Naive thymus-derived CD4-positive, alpha-beta T cell (primary cell): Measurements from ENCODE around the gene NHS. TPM values are rescaled to one million over a fixed set of nuclear protein-coding genes. Genes with fewer than 3 reads are reported as not detected.

ENCODE experiments used
- ATAC-seq: fragments of 150-1000 bp; cut with Tn5 transposase; 2 replicates; pipeline ENCODE4 v1.10.0; 2021; ENCODE audit warnings: mild to moderate bottlenecking, moderate library complexity
- CTCF ChIA-PET: fragments of 350-600 bp; sonication (Branson Sonifier 250); formaldehyde crosslinking; loops from one replicate; lab custom pipeline; 2021; ENCODE audit warnings: antibody characterized with exemption; lab: Charles Lee
- POLR2A ChIA-PET: fragments of 350-600 bp; sonication (Branson Sonifier 250); formaldehyde crosslinking; loops from one replicate; lab custom pipeline; 2021; ENCODE audit warnings: antibody characterized with exemption, inconsistent platforms; lab: Charles Lee
- DNase-seq, 9 donors: peaks; one replicate each; pipeline versions ENCODE4 v3.0.0 to v3.0.0-alpha.2; 2020 to 2022; ENCODE audit warnings: mixed read lengths in 1 of 9
- H3K27ac ChIP-seq: one replicate; pipeline ENCODE4 v1.7.0; 2013; ENCODE audit warnings: mild to moderate bottlenecking, low read depth, low read length, moderate library complexity
- H3K27me3 ChIP-seq, 2 donors: one replicate each; pipeline ENCODE4 v1.7.0; 2013; ENCODE audit warnings: low read length in 2 of 2, mild to moderate bottlenecking in 2 of 2, moderate library complexity in 2 of 2; ENCODE audit not compliant: control insufficient read depth in 2 of 2, insufficient read depth in 2 of 2
- H3K36me3 ChIP-seq, 3 experiments: 1 replicate in 2 of 3; 2 replicates in 1 of 3; pipeline ENCODE4 v1.7.0; 2013; ENCODE audit warnings: low read length in 3 of 3, mild to moderate bottlenecking in 3 of 3, moderate library complexity in 1 of 3; ENCODE audit not compliant: insufficient read depth in 3 of 3, control insufficient read depth in 2 of 3
- H3K4me1 ChIP-seq, 2 donors: one replicate each; pipeline ENCODE4 v1.7.0; 2013; ENCODE audit warnings: low read length in 2 of 2, mild to moderate bottlenecking in 2 of 2, moderate library complexity in 1 of 2; ENCODE audit not compliant: control insufficient read depth in 2 of 2, insufficient read depth in 2 of 2
- H3K4me3 ChIP-seq: 2 replicates; pipeline ENCODE4 v1.7.0; 2013; ENCODE audit warnings: mild to moderate bottlenecking, low read length
- H3K9me3 ChIP-seq, 3 experiments: 1 replicate in 2 of 3; 2 replicates in 1 of 3; pipeline ENCODE4 v1.7.0; 2013; ENCODE audit warnings: low read length in 3 of 3; ENCODE audit not compliant: control insufficient read depth in 2 of 3
- H3K27ac Mint-ChIP-seq, 9 donors: one replicate each; pipeline ENCODE4 v1.8.0; 2020 to 2022; ENCODE audit warnings: mixed read lengths in 9 of 9, mild to moderate bottlenecking in 8 of 9, moderate library complexity in 5 of 9, inconsistent platforms in 2 of 9
- H3K27me3 Mint-ChIP-seq, 5 donors: one replicate each; pipeline ENCODE4 v1.8.0; 2021 to 2022; ENCODE audit warnings: mixed read lengths in 5 of 5, mild to moderate bottlenecking in 1 of 5
- H3K36me3 Mint-ChIP-seq, 5 donors: one replicate each; pipeline ENCODE4 v1.8.0; 2020 to 2022; ENCODE audit warnings: mixed read lengths in 5 of 5, mild to moderate bottlenecking in 3 of 5, inconsistent platforms in 1 of 5
- H3K4me1 Mint-ChIP-seq, 7 donors: one replicate each; pipeline ENCODE4 v1.8.0; 2020 to 2022; ENCODE audit warnings: mixed read lengths in 7 of 7, mild to moderate bottlenecking in 3 of 7, inconsistent platforms in 1 of 7
- H3K4me3 Mint-ChIP-seq, 10 donors: one replicate each; pipeline ENCODE4 v1.8.0; 2020 to 2022; ENCODE audit warnings: mild to moderate bottlenecking in 10 of 10, mixed read lengths in 10 of 10, moderate library complexity in 6 of 10, inconsistent platforms in 2 of 10
- H3K9me3 Mint-ChIP-seq, 11 donors: one replicate each; pipeline ENCODE4 v1.8.0; 2020 to 2022; ENCODE audit warnings: mixed read lengths in 11 of 11, mild to moderate bottlenecking in 4 of 11, inconsistent platforms in 1 of 11, moderate library complexity in 1 of 11
- intact Hi-C, 2 donors: fragments of 100-400 bp; cut with micrococcal nuclease; formaldehyde crosslinking; loops; one replicate each; pipeline ENCODE4 v1.15.1; 2023
- polyA plus RNA-seq, 2 donors: library from polyadenylated mRNA; unstranded; fragments of 300-500 nt; fragmentation: Illumina TruSeq; gene quantifications; one replicate each; pipeline ENCODE4 v1.2.3, GENCODE V29; 2021
- total RNA-seq, 6 experiments: library from RNA in 5 of 6; stranded (reverse) in 5 of 6; gene quantifications; 1 replicate in 5 of 6; 2 replicates in 1 of 6; pipeline ENCODE4 v1.2.3 and lab custom pipeline; 2021 to 2026

Gene NHS
- total and polyA plus RNA-seq, 7 experiments from 2014 or later = 0.02 to 2.6 (median 0.32) TPM; not detected in 1

DNA sequence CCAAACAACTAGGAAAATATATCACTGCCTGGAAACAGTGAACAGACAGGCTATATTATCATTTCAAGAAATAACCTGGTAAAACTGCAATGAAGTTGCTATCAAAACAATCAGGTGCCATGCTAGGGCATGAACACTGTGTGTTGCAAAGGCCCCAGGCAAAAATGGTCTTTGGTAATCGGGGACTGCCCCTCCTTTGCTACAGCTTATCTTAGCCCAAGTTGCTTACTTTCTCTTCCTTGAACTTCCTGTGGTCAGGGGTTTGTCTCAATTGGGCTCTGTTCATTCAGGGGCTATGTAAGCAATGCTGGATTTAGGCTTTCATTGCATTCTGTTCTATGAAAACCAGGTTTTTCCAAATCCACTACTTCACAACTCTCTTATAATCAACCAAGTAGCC lies 392.7 kb downstream of the NHS start:
- Histone ChIP-seq H3K36me3 (no peaks in the 10 kb centered on the region), H3K27ac (no peak overlapping the region), H3K4me1 (peaks cover 0 to 64% of the 10 kb centered on the region in 2 donors), H3K9me3 (no peaks in the 10 kb centered on the region), H3K27me3 (no peaks in the 10 kb centered on the region), H3K4me3 (no peak overlapping the region)
- Mint-ChIP-seq H3K27me3 (no peaks in the 10 kb centered on the region), H3K9me3 (no peaks in the 10 kb centered on the region), H3K4me1 (no peaks in the 10 kb centered on the region), H3K36me3 (no peaks in the 10 kb centered on the region), H3K27ac (no peak overlapping the region), H3K4me3 (no peak overlapping the region)
- CTCF ChIA-PET = no interaction called here
- ATAC-seq (no peak), DNase-seq (no peak)
- intact Hi-C loops = no loop called here
- POLR2A ChIA-PET = no interaction called here

DNA sequence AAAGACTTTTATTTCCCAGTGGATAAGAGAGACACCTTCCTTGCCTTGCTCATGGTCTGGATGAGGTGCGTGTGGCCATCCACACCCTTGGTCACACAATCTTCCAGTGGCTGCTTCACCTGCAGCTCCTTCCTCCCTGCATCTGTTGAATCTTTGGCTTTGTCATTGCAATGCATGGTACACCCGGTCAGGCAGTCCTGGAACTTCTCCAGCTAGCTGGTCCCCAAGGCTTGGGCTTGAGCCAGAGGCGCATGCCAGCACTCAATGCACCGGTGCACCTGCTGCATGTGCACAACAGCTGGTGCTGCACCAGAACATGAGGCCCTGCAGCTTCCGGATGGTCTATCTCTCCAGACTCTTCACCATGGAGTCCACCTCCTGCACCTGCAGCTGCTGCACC lies 394.0 kb downstream of the NHS start:
- Mint-ChIP-seq H3K27me3 (no peaks in the 10 kb centered on the region), H3K36me3 (no peaks in the 10 kb centered on the region), H3K9me3 (no peaks in the 10 kb centered on the region), H3K4me1 (no peaks in the 10 kb centered on the region), H3K4me3 (no peak overlapping the region), H3K27ac (no peak overlapping the region)
- CTCF ChIA-PET = interaction anchor here (0.6 kb wide), 1 partner anchor 9 kb away, joined by 4 read pairs; no protein-coding TSS in a partner anchor
- Histone ChIP-seq H3K36me3 (no peaks in the 10 kb centered on the region), H3K27me3 (no peaks in the 10 kb centered on the region), H3K9me3 (no peaks in the 10 kb centered on the region), H3K27ac (no peak overlapping the region), H3K4me3 (no peak overlapping the region), H3K4me1 (peaks cover 0 to 77% of the 10 kb centered on the region in 2 donors)
- POLR2A ChIA-PET = no interaction called here
- no peak for DNase-seq
- no peak for ATAC-seq
- intact Hi-C loops = no loop called here

DNA sequence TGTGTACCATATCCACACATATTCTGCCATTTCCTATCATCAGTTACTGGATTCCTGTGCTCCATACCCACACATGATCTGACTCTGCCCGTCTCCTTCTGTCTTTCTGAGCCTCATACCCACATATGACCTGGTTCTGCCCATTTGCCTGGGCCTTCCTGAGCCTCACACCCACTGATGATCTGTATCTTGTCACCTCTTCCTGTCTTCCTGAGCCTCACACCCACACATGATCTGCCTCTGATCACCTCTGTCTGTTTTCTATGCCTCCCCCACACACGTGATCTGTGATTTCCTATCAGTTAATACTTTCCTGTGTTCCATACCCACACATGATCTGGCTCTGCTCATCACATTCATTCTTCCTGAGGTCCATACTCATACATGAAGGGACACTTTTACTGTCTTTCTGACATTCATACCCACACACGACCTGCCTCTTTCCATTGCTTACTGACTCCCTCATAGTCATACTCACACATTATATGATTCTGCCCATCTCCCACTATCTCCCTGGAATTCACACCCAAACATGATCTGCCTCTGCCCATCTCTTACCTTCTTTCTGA lies 394.8 kb downstream of the NHS start:
- no peaks in the 10 kb centered on the region for H3K36me3 ChIP-seq
- Mint-ChIP-seq H3K4me1 (no peaks in the 10 kb centered on the region), H3K9me3 (no peaks in the 10 kb centered on the region), H3K27me3 (no peaks in the 10 kb centered on the region), H3K36me3 (no peaks in the 10 kb centered on the region), H3K4me3 (no peak overlapping the region), H3K27ac (no peak overlapping the region)
- peak in 2 of 9 donors; percentile 18 to 23 for DNase-seq
- H3K27ac ChIP-seq = no peak overlapping the region
- no peaks in the 10 kb centered on the region for H3K27me3 ChIP-seq
- no peaks in the 10 kb centered on the region for H3K9me3 ChIP-seq
- no peak overlapping the region for H3K4me3 ChIP-seq
- CTCF ChIA-PET = no interaction called here
- peak; percentile 57 for ATAC-seq
- intact Hi-C loops = loop anchor here in 1 of 2 donors (5.0 kb wide), 1 partner anchor 32 kb away; the partner anchor contains the start of gene SCML1
- POLR2A ChIA-PET = no interaction called here
- H3K4me1 ChIP-seq = peaks cover 0 to 84% of the 10 kb centered on the region in 2 donors

DNA sequence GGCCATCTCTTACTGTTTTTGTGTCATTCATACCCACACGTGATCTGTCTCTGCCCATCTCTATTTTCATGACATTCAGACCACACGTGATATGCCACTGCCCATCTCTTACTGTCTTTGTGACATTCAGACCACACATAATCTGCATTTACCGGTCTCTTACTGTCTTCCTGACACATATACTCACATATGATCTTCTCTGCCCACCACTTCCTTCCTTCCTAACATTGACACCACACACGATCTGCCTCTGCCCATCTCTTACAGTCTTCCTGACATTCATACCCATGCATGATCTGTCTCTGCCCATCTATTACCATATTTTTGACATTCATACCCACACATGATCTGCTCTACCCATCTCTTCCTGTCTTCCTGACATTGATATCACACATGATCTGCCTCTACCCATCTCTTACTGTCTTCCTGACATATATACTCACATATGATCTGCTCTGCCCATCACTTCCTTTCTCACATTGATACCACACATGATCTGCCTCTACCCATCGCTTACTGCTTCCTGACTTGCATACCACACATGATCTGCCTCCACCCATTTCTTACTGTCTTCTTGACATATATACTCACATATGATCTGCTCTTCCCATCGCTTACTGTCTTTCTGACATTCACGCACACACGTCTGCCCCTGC lies 398.3 kb downstream of the NHS start:
- DNase-seq = peak in 1 of 9 donors; percentile 20
- no peaks in the 10 kb centered on the region for H3K9me3 Mint-ChIP-seq
- no peaks in the 10 kb centered on the region for H3K36me3 ChIP-seq
- peaks cover 0 to 71% of the 10 kb centered on the region in 2 donors for H3K4me1 ChIP-seq
- H3K36me3 Mint-ChIP-seq = no peaks in the 10 kb centered on the region
- peak overlapping the region; percentile 16 for H3K4me3 ChIP-seq
- no peak overlapping the region for H3K27ac Mint-ChIP-seq
- ChIA-PET POLR2A (no interaction called here), CTCF (no interaction called here)
- intact Hi-C loops = loop anchor here in 1 of 2 donors (5.0 kb wide), 1 partner anchor 36 kb away; the partner anchor contains the start of gene SCML1
- no peak overlapping the region for H3K4me3 Mint-ChIP-seq
- no peaks in the 10 kb centered on the region for H3K27me3 ChIP-seq
- H3K4me1 Mint-ChIP-seq = peaks cover 0 to 18% (median 13%) of the 10 kb centered on the region in 7 donors
- H3K27me3 Mint-ChIP-seq = no peaks in the 10 kb centered on the region
- H3K9me3 ChIP-seq = no peaks in the 10 kb centered on the region
- no peak overlapping the region for H3K27ac ChIP-seq
- peak; percentile 41 for ATAC-seq

DNA sequence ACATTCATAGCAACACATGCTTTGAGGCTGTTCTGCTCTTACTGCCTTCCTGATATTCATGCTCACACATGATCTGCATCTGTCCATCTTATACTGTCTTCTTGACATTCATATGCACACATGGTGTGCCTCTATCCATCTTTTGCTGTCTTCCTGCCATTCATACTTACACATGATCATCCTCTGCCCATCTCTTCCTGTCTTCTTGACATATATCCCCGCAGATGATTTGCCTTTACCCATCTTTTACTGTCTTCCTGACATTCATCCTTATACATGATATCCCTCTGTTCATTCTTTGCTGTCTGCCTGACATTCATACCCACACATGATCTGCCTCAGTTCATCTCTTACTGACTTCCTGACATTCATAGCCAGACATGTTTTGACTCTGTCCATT lies 399.1 kb downstream of the NHS start:
- CTCF ChIA-PET = no interaction called here
- no peaks in the 10 kb centered on the region for H3K36me3 Mint-ChIP-seq
- intact Hi-C loops = loop anchor here in 1 of 2 donors (5.0 kb wide), 1 partner anchor 37 kb away; the partner anchor contains the start of gene SCML1

DNA sequence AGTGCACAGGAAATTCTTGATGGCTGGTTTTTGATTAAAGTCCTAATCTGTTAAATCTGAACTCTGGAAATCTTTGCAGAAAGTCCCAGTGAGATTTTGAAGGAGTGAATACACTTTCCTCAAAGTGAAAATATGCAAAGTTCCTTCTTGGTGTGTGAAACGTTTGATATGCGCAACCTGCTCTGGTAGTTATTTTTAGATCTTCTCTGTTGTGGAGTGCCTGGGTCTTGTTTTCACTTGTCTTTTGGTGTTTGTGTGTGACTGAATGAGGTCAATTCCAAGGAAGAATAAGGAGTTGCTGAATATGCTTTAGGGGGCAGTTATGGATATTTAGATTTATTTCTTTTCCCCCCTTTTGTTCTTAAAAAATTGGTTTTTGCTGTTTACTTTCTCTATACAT lies 404.0 kb downstream of the NHS start:
- no peaks in the 10 kb centered on the region for H3K27me3 Mint-ChIP-seq
- H3K36me3 ChIP-seq = no peaks in the 10 kb centered on the region
- H3K4me1 Mint-ChIP-seq = peaks cover 7 to 41% (median 32%) of the 10 kb centered on the region in 7 donors
- no peak overlapping the region for H3K27ac ChIP-seq
- no peak for DNase-seq
- H3K9me3 ChIP-seq = no peaks in the 10 kb centered on the region
- CTCF ChIA-PET = no interaction called here
- POLR2A ChIA-PET = no interaction called here
- no peaks in the 10 kb centered on the region for H3K27me3 ChIP-seq
- peaks cover 0 to 3% (median 0%) of the 10 kb centered on the region in 5 donors for H3K36me3 Mint-ChIP-seq
- peak overlapping the region in 8 of 9 donors; percentile 31 to 90 (median 84) for H3K27ac Mint-ChIP-seq
- H3K4me3 ChIP-seq = no peak overlapping the region
- intact Hi-C loops = no loop called here
- peaks cover 0 to 4% (median 2%) of the 10 kb centered on the region in 11 donors for H3K9me3 Mint-ChIP-seq
- H3K4me3 Mint-ChIP-seq = peak overlapping the region in 8 of 10 donors; percentile 40 to 79 (median 64)
- H3K4me1 ChIP-seq = peaks cover 0 to 38% of the 10 kb centered on the region in 2 donors
- ATAC-seq = no peak

More for the DNA sequence above, 399.1 kb downstream of the NHS start:
- Mint-ChIP-seq H3K27me3 (no peaks in the 10 kb centered on the region), H3K4me3 (no peak overlapping the region), H3K9me3 (no peaks in the 10 kb centered on the region), H3K27ac (no peak overlapping the region), H3K4me1 (peaks cover 4 to 25% (median 20%) of the 10 kb centered on the region in 7 donors)
- no peaks in the 10 kb centered on the region for H3K36me3 ChIP-seq
- H3K27ac ChIP-seq = no peak overlapping the region
- ATAC-seq (no peak), DNase-seq (no peak)
- no peak overlapping the region for H3K4me3 ChIP-seq
- POLR2A ChIA-PET = no interaction called here
- H3K4me1 ChIP-seq = peaks cover 0 to 74% of the 10 kb centered on the region in 2 donors
- H3K9me3 ChIP-seq = no peaks in the 10 kb centered on the region
- H3K27me3 ChIP-seq = no peaks in the 10 kb centered on the region
